Adipocyte (in vitro differentiated cells): ENCODE data around the gene TIGIT.

ENCODE experiments used
- DNase-seq: peaks from one replicate; pipeline ENCODE4 v3.0.0-alpha.2; 2015; ENCODE audit warnings: low read depth
- H3K27me3 ChIP-seq: replicated peaks from 2 replicates; pipeline ENCODE4 v1.7.0; 2013; ENCODE audit warnings: mild to moderate bottlenecking, low read length, moderate library complexity; ENCODE audit not compliant: control insufficient read depth, insufficient read depth
- H3K36me3 ChIP-seq: 2 replicates; pipeline ENCODE4 v1.7.0; 2013; ENCODE audit warnings: low read length, mild to moderate bottlenecking, moderate library complexity; ENCODE audit not compliant: control insufficient read depth, insufficient read depth, severe bottlenecking
- H3K4me1 ChIP-seq: 2 replicates; pipeline ENCODE4 v1.7.0; 2013; ENCODE audit warnings: mild to moderate bottlenecking, low read length, moderate library complexity; ENCODE audit not compliant: control insufficient read depth, insufficient read depth
- H3K4me3 ChIP-seq: 2 replicates; pipeline ENCODE4 v1.7.0; 2013; ENCODE audit warnings: mild to moderate bottlenecking, low read length, moderate library complexity
- H3K9ac ChIP-seq: 2 replicates; pipeline ENCODE4 v1.7.0; 2013; ENCODE audit warnings: mild to moderate bottlenecking, low read length, moderate library complexity
- H3K9me3 ChIP-seq: 2 replicates; pipeline ENCODE4 v1.7.0; 2013; ENCODE audit warnings: mild to moderate bottlenecking, low read length, moderate library complexity; ENCODE audit not compliant: control insufficient read depth

Gene TIGIT

DNA sequence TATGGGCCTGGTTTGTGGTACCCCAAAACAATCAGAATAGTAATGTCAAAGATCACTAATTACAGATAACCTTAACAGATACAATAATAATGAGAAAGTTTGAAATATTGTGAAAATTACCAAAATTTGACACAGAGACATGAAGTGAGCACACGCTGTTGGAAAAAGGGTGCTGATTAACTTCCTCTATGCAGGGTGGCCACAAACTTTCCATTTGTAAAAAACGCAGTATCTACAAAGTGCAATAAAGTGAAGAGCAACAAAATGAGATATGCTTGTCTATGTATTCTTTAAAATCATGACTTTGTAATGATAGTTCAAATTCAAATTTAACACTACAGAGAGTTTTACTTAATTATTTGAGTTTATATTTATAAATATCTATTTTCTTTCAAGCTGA, 7.6 kb upstream of the TIGIT start:
- H3K9me3 ChIP-seq, result no peaks in the 10 kb centered on the region
- H3K4me1 ChIP-seq, result no peaks in the 10 kb centered on the region
- no peak for DNase-seq
- no peak overlapping the region for H3K4me3 ChIP-seq
- H3K36me3 ChIP-seq, result no peaks in the 10 kb centered on the region
- no peak overlapping the region for H3K9ac ChIP-seq
- no peaks in the 10 kb centered on the region for H3K27me3 ChIP-seq

DNA sequence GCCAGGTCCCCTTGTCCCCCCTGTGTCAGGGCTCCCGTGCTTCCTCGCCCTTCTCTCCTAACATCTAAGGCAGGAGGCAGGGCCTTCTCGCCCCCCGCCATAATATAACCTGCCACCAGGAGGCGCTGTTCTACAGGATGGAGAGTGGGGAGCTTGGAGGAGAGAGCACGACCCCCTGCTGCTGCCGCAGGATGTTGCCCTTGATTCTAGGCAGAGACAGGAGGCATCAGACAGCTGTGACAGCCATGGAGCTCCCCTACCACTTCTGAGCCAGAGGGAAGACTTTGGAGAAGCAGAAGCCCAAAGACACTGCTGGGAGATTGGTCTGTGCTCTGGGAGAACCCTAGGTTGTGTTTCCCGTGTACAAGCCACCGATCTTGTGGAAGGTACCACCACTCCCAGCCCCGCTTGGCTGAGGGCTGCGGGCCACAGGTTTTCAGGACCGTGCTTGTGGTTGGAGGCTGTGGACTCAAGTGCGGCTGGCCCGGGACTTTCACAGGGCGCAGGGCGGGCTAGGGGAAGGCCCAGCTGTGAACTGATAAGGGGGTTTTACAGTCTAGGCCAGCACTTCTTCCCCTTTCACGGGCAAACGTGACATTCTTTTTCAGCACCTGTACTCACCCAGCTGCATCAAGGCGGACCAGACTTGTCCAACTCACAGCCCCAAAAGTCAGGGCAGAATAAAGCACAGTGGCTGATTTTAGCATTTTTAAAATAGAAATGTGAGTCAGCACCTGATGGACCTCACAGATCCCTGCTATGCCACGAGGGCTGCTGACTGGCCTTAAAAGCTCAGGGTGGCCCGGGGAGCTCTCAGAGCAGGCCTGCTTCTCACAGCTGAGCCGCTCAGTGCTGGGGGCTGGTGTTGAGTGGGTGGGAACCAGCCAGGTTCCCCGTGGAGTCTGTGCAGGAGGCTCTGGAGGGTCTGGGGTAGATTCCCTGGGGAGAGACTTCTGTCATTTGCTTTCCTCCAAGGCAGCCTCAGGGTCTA, 2.6 kb upstream of the TIGIT start:
- no peaks in the 10 kb centered on the region for H3K4me1 ChIP-seq
- no peaks in the 10 kb centered on the region for H3K9me3 ChIP-seq
- no peak overlapping the region for H3K4me3 ChIP-seq
- no peaks in the 10 kb centered on the region for H3K36me3 ChIP-seq
- H3K27me3 ChIP-seq, result no peaks in the 10 kb centered on the region
- DNase-seq, result peak; percentile 24
- no peak overlapping the region for H3K9ac ChIP-seq

DNA sequence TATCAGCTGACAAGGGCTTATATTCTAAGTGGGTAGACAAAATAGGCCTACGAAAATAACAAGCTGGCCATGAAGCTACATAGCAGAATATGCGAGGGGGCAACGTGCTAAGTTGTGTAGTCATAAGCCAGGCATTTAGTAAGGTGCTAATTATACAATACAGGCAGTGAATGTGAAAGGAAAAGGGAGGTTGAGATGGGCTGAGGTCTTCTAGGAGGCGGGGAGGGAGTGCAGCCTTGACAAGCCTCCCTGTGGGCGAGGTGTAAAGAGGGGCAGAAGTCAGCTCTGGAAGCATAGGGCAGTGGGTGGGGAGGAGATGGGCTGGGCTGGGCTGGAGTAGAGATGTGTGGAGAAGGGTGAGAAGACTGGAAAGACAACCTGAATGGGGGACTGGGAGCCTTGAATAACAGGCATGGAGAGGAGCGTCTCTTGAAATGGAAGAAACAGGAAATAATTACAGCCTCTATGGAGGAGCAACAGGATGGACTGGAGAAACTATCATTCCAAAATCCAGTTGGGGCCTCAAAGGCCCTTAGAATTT, 1.2 kb downstream of the TIGIT start:
- Histone ChIP-seq H3K4me1 (no peaks in the 10 kb centered on the region), H3K27me3 (no peaks in the 10 kb centered on the region), H3K9me3 (no peaks in the 10 kb centered on the region), H3K9ac (no peak overlapping the region), H3K36me3 (no peaks in the 10 kb centered on the region), H3K4me3 (no peak overlapping the region)
- DNase-seq, result no peak

DNA sequence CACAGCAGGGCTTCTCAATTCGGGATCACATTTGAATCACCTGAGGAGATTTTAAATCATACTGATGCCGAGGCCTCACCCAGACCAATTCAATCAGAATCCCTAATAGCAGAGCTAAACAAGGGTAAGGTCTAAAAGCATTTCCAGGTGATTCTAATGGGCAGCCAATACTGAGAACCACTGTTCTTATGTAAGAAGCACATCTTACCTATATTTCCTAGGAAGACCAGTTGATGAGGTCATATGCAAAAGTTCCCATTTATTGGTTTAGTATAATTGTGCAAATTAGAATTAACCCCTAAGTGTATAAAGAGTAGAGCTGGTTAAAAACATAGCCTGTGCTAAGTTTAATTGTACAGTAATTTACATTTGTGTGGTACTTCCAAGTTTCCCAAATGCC, 2.1 kb downstream of the TIGIT start:
- DNase-seq, result no peak
- peaks cover 2% of the 10 kb centered on the region for H3K9me3 ChIP-seq
- H3K36me3 ChIP-seq, result no peaks in the 10 kb centered on the region
- H3K4me3 ChIP-seq, result no peak overlapping the region
- no peaks in the 10 kb centered on the region for H3K4me1 ChIP-seq
- H3K27me3 ChIP-seq, result no peaks in the 10 kb centered on the region
- no peak overlapping the region for H3K9ac ChIP-seq

DNA sequence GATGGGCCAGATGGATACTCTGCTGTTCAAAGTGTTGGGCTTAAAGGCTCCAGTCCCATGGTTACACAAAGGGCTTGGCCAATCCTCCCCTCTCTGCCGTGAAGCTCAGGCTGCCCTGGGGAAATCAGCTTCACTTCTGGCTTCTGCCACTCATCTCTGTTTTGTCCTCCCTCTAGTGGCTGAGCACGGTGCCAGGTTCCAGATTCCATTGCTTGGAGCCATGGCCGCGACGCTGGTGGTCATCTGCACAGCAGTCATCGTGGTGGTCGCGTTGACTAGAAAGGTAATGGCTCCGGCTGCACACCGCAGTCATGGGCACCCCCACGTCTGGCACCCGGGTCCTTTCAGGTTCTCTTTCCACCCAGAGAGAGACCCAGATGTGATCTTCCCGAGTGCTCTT, 5.6 kb downstream of the TIGIT start:
- Histone ChIP-seq H3K4me1 (no peaks in the 10 kb centered on the region), H3K9ac (no peak overlapping the region)
- peak; percentile 17 for DNase-seq

DNA sequence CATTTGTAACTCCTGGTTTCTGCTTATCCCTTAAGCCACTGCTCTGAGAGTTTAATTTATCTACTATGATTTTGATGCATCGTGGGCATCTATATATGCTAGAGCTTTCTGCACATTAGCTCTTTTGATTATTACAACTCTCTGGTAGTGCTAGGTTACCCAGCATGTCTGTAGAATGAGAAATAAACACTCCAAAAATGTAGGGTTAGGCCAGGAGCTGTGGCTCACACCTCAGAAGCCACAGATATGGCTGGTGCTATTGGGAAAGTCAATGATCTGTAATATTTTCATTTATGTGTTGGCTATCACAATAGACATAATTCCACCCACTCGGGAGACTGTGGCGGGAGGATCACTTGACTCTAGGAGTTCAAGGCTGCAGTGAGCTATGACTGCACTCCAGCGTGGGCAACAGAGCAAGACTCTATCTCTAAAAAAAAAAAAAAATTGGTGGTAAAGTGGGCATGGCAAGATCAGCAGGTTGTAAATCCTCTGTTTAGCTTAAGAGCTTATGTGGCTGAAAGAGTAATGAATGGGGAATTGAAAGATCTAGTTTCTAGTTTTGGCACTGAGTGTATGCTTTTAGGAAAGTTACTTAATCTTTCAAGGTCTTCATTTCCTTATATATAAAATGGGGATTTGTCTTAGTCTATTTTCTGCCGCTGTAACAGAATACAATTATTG, 6.3 kb downstream of the TIGIT start:
- Histone ChIP-seq H3K36me3 (no peaks in the 10 kb centered on the region), H3K9ac (no peak overlapping the region), H3K27me3 (no peaks in the 10 kb centered on the region), H3K4me3 (no peak overlapping the region), H3K9me3 (peaks cover 2% of the 10 kb centered on the region), H3K4me1 (no peaks in the 10 kb centered on the region)
- no peak for DNase-seq

More for the DNA sequence above, 5.6 kb downstream of the TIGIT start:
- Histone ChIP-seq H3K9me3 (peaks cover 2% of the 10 kb centered on the region), H3K27me3 (no peaks in the 10 kb centered on the region), H3K4me3 (no peak overlapping the region), H3K36me3 (no peaks in the 10 kb centered on the region)

DNA sequence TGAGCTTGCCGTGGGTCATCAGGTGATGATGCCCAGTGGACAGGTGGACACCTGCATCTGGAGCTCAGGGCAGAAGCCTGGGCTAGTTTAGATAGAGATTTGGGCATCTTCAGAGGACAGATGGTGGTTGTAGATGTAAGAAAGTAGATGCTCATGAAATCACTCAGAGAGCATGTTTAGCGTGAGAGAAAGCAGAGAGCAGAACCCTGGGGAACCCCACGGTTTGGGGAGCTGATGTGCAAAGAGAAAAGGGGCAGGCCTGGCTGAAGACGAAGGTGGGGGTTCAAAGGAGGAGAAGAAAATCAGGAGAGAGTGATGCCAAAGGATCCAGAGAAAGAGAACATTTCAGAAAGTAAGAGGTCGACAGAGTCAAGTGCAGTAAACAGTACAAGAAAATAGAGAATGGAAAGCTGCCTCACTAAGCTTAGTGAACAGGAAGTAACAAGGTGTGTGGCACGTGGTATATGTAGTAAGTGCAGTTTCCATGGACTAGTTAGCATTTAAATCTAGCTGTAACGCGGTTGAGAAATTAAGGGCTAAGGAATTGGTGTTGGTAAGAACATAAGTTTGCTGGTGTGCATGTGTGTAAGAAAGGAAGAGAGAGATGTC, 13.5 kb downstream of the TIGIT start:
- Histone ChIP-seq H3K36me3 (no peaks in the 10 kb centered on the region), H3K4me1 (no peaks in the 10 kb centered on the region), H3K9me3 (no peaks in the 10 kb centered on the region), H3K27me3 (no peaks in the 10 kb centered on the region), H3K9ac (no peak overlapping the region), H3K4me3 (no peak overlapping the region)
- DNase-seq, result no peak

DNA sequence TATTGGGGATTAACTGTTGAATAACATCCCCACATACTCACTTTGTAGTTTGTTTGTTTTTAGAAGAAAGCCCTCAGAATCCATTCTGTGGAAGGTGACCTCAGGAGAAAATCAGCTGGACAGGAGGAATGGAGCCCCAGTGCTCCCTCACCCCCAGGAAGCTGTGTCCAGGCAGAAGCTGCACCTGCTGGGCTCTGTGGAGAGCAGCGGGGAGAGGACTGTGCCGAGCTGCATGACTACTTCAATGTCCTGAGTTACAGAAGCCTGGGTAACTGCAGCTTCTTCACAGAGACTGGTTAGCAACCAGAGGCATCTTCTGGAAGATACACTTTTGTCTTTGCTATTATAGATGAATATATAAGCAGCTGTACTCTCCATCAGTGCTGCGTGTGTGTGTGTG, 14.0 kb downstream of the TIGIT start:
- no peak overlapping the region for H3K4me3 ChIP-seq
- H3K4me1 ChIP-seq, result no peaks in the 10 kb centered on the region
- H3K27me3 ChIP-seq, result no peaks in the 10 kb centered on the region
- no peaks in the 10 kb centered on the region for H3K36me3 ChIP-seq
- no peaks in the 10 kb centered on the region for H3K9me3 ChIP-seq
- H3K9ac ChIP-seq, result no peak overlapping the region
- no peak for DNase-seq

DNA sequence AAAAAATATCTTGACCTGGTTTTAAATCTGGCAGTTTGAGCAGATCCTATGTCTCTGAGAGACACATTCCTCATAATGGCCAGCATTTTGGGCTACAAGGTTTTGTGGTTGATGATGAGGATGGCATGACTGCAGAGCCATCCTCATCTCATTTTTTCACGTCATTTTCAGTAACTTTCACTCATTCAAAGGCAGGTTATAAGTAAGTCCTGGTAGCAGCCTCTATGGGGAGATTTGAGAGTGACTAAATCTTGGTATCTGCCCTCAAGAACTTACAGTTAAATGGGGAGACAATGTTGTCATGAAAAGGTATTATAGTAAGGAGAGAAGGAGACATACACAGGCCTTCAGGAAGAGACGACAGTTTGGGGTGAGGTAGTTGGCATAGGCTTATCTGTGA, 14.5 kb downstream of the TIGIT start:
- H3K4me3 ChIP-seq, result no peak overlapping the region
- no peak overlapping the region for H3K9ac ChIP-seq
- H3K36me3 ChIP-seq, result no peaks in the 10 kb centered on the region
- no peaks in the 10 kb centered on the region for H3K9me3 ChIP-seq
- no peak for DNase-seq
- no peaks in the 10 kb centered on the region for H3K27me3 ChIP-seq
- no peaks in the 10 kb centered on the region for H3K4me1 ChIP-seq

DNA sequence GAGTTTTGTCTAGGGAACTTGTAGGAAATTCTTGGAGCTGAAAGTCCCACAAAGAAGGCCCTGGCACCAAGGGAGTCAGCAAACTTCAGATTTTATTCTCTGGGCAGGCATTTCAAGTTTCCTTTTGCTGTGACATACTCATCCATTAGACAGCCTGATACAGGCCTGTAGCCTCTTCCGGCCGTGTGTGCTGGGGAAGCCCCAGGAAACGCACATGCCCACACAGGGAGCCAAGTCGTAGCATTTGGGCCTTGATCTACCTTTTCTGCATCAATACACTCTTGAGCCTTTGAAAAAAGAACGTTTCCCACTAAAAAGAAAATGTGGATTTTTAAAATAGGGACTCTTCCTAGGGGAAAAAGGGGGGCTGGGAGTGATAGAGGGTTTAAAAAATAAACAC, 15.0 kb downstream of the TIGIT start:
- Histone ChIP-seq H3K4me1 (no peaks in the 10 kb centered on the region), H3K4me3 (no peak overlapping the region), H3K36me3 (no peaks in the 10 kb centered on the region), H3K9ac (no peak overlapping the region), H3K27me3 (no peaks in the 10 kb centered on the region), H3K9me3 (no peaks in the 10 kb centered on the region)
- no peak for DNase-seq

DNA sequence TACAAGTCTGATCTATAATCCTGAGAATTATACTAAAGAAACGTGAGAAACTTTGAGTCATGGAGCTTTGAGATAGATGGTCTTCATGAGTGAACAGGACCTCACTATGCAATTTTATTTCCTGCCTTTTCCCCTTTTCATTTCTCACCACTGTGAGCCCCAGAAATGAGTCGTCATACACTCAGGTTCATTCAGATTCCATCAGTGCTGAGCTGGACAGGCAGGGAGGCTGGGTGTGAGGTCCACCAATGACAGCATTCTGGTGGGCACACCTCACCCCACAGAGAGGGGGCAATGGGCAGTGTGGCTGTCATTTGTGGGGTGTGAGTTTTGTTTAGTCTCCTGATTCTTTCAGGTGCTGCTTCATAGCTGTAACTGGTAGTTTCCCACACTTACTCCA, 16.9 kb downstream of the TIGIT start:
- Histone ChIP-seq H3K9me3 (no peaks in the 10 kb centered on the region), H3K27me3 (no peaks in the 10 kb centered on the region), H3K4me3 (no peak overlapping the region), H3K4me1 (no peaks in the 10 kb centered on the region), H3K36me3 (peaks cover 10% of the 10 kb centered on the region), H3K9ac (no peak overlapping the region)
- DNase-seq, result no peak
